HG02981 (cell line): ENCODE results near the gene EPYC.

Experiments
- ATAC-seq: cut with Tn5 transposase; IDR thresholded peaks from one replicate; pipeline ENCODE4 v1.9.1; 2021; ENCODE audit warnings: mild to moderate bottlenecking, moderate library complexity; ENCODE audit not compliant: unreplicated experiment

The EPYC gene

GRCh38 chr12:90915353-90915752 is 89.4 kb downstream of the EPYC start:
- ATAC-seq: no peak
